GM23248 (cell line): ENCODE results near the gene IGSF21. TPM values are rescaled to one million over a fixed set of nuclear protein-coding genes. Genes with fewer than 3 reads are reported as not detected.

Experiments
- DNase-seq: peaks from one replicate; pipeline ENCODE4 v3.0.0-alpha.2; 2015
- H2AFZ ChIP-seq: fragments of 200-600 bp; sonication (generic); 2 replicates; pipeline ENCODE4 v1.6.1; 2016; ENCODE audit warnings: antibody characterized with exemption
- H3F3A ChIP-seq: fragments of 200-600 bp; sonication (generic); 2 replicates; pipeline ENCODE4 v1.6.1; 2016; ENCODE audit warnings: mild to moderate bottlenecking, antibody characterized with exemption, mixed run types; ENCODE audit not compliant: insufficient read depth
- H3K27ac ChIP-seq: fragments of 200-600 bp; sonication (generic); 2 replicates; pipeline ENCODE4 v1.5.1; 2016; ENCODE audit warnings: mild to moderate bottlenecking
- H3K27me3 ChIP-seq: fragments of 200-600 bp; sonication (generic); replicated peaks from 2 replicates; pipeline ENCODE4 v1.6.1; 2016; ENCODE audit warnings: mild to moderate bottlenecking; ENCODE audit not compliant: insufficient read depth
- H3K36me3 ChIP-seq: fragments of 200-600 bp; sonication (generic); 2 replicates; pipeline ENCODE4 v1.6.1; 2016; ENCODE audit warnings: low read depth, mild to moderate bottlenecking
- H3K4me1 ChIP-seq: fragments of 200-600 bp; sonication (generic); 2 replicates; pipeline ENCODE4 v1.6.1; 2016; ENCODE audit warnings: mild to moderate bottlenecking; ENCODE audit not compliant: insufficient read depth
- H3K4me2 ChIP-seq: fragments of 200-600 bp; sonication (generic); one replicate; pipeline ENCODE4 v1.6.1; 2016; ENCODE audit warnings: mild to moderate bottlenecking; ENCODE audit not compliant: unreplicated experiment
- H3K4me3 ChIP-seq: fragments of 200-600 bp; sonication (generic); 2 replicates; pipeline ENCODE4 v1.5.1; 2016; ENCODE audit warnings: mild to moderate bottlenecking
- H3K79me2 ChIP-seq: fragments of 200-600 bp; sonication (generic); 2 replicates; pipeline ENCODE4 v1.6.1; 2016; ENCODE audit warnings: mild to moderate bottlenecking; ENCODE audit not compliant: insufficient read depth
- H3K9ac ChIP-seq: fragments of 200-600 bp; sonication (generic); 2 replicates; pipeline ENCODE4 v1.6.1; 2016; ENCODE audit warnings: mild to moderate bottlenecking
- H3K9me2 ChIP-seq: fragments of 200-600 bp; sonication (generic); 2 replicates; pipeline ENCODE4 v1.6.1; 2016; ENCODE audit warnings: mixed run types, mild to moderate bottlenecking, moderate library complexity; ENCODE audit not compliant: insufficient read depth
- H3K9me3 ChIP-seq: fragments of 200-600 bp; sonication (generic); one replicate; pipeline ENCODE4 v1.6.1; 2017; ENCODE audit warnings: low read depth
- H4K20me1 ChIP-seq: fragments of 200-600 bp; sonication (generic); 2 replicates; pipeline ENCODE4 v1.6.0; 2016; ENCODE audit not compliant: insufficient read depth
- EZH2 ChIP-seq: fragments of 200-600 bp; sonication (generic); IDR thresholded peaks from 2 replicates; pipeline ENCODE4 v1.6.1; 2018; ENCODE audit warnings: antibody characterized with exemption, mild to moderate bottlenecking; ENCODE audit not compliant: insufficient read depth, poor library complexity, severe bottlenecking
- EZH2phosphoT487 ChIP-seq: fragments of 200-600 bp; sonication (generic); IDR thresholded peaks from 2 replicates; pipeline ENCODE4 v1.6.1; 2018; ENCODE audit warnings: antibody characterized with exemption, moderate library complexity, mild to moderate bottlenecking, low read depth; ENCODE audit not compliant: insufficient read depth
- WGBS, 2 experiments: methylation state at CpG; one replicate each; pipeline ENCODE4 v1.1.6; 2015 to 2017; ENCODE audit warnings: low lambda C conversion rate in 2 of 2, low coverage in 1 of 2; ENCODE audit errors: missing lambda C conversion rate in 2 of 2; 5-methylcytosine and 5-hydroxymethylcytosine counted together
- in situ Hi-C: fragments of 300-500 bp; cut with MboI; formaldehyde crosslinking; loops from 2 replicates; pipeline ENCODE4 v1.15.0; 2020
- polyA plus RNA-seq: library from polyadenylated mRNA; unstranded; fragments of >200 nt; fragmentation: Nextera tagmentation; extraction: Ambion mirVana; gene quantifications from 2 replicates; pipeline ENCODE4 v1.2.1, GENCODE V29; 2016
- total RNA-seq: library from RNA; depleted of rRNA; stranded (reverse); fragments of >200 nt; shearing (Covaris generic); gene quantifications from 2 replicates; pipeline ENCODE4 v1.2.3, GENCODE V29; 2014

Gene IGSF21
- total and polyA plus RNA-seq, 2 experiments from 2014 or later: not detected

GRCh38 chr1:18176619-18177018, 69.0 kb downstream of the IGSF21 start:
- DNase-seq: no peak
- Histone ChIP-seq H3K9ac (no peak overlapping the region), H3K9me3 (no peaks in the 10 kb centered on the region), H3K27me3 (no peaks in the 10 kb centered on the region; the same call in 1 of the 2 replicates), H3K79me2 (no peaks in the 10 kb centered on the region), H3K4me2 (no peak overlapping the region), H2AFZ (no peak overlapping the region), H3K27ac (no peak overlapping the region), H3F3A (no peaks in the 10 kb centered on the region), H3K4me3 (no peak overlapping the region), H3K36me3 (no peaks in the 10 kb centered on the region), H3K4me1 (no peaks in the 10 kb centered on the region), H4K20me1 (no peaks in the 10 kb centered on the region), H3K9me2 (no peaks in the 10 kb centered on the region)
- TF ChIP-seq EZH2 (no peak), EZH2phosphoT487 (no peak)
- 43 to 52% methylated on average over 4 of the region's 4 CpGs for WGBS, 2 experiments
- in situ Hi-C loops: no loop called here

GRCh38 chr1:18178111-18178510, 70.5 kb downstream of the IGSF21 start:
- Histone ChIP-seq H4K20me1 (no peaks in the 10 kb centered on the region), H2AFZ (no peak overlapping the region), H3K4me2 (no peak overlapping the region), H3K4me3 (no peak overlapping the region), H3F3A (no peaks in the 10 kb centered on the region), H3K9me3 (no peaks in the 10 kb centered on the region), H3K36me3 (no peaks in the 10 kb centered on the region), H3K9me2 (no peaks in the 10 kb centered on the region), H3K27me3 (no peaks in the 10 kb centered on the region; the same call in 1 of the 2 replicates), H3K27ac (no peak overlapping the region), H3K79me2 (no peaks in the 10 kb centered on the region), H3K9ac (no peak overlapping the region), H3K4me1 (no peaks in the 10 kb centered on the region)
- in situ Hi-C loops: no loop called here
- no peak for TF ChIP-seq EZH2
- no peak for TF ChIP-seq EZH2phosphoT487
- DNase-seq: no peak
- 19 to 24% methylated on average over 8 of the region's 8 CpGs for WGBS, 2 experiments

GRCh38 chr1:18179009-18179408, 71.4 kb downstream of the IGSF21 start:
- Histone ChIP-seq H3K9me2 (no peaks in the 10 kb centered on the region), H3K27ac (no peak overlapping the region), H3F3A (no peaks in the 10 kb centered on the region), H2AFZ (no peak overlapping the region), H3K9me3 (no peaks in the 10 kb centered on the region), H3K4me2 (no peak overlapping the region), H3K4me1 (no peaks in the 10 kb centered on the region), H3K79me2 (no peaks in the 10 kb centered on the region), H3K9ac (no peak overlapping the region), H3K36me3 (no peaks in the 10 kb centered on the region), H3K27me3 (no peaks in the 10 kb centered on the region; the same call in 1 of the 2 replicates), H3K4me3 (no peak overlapping the region), H4K20me1 (no peaks in the 10 kb centered on the region)
- TF ChIP-seq EZH2phosphoT487: no peak
- no peak for TF ChIP-seq EZH2
- WGBS, 2 experiments: 28 to 39% methylated on average over 7 of the region's 7 CpGs
- in situ Hi-C loops: no loop called here
- no peak for DNase-seq

GRCh38 chr1:18182398-18183160, 75.0 kb downstream of the IGSF21 start:
- DNase-seq: peak; percentile 64
- no peak overlapping the region for H3K27ac ChIP-seq
- no peaks in the 10 kb centered on the region for H3K27me3 ChIP-seq
- no peaks in the 10 kb centered on the region for H3K79me2 ChIP-seq
- H4K20me1 ChIP-seq: no peaks in the 10 kb centered on the region
- in situ Hi-C loops: no loop called here
- no peaks in the 10 kb centered on the region for H3K36me3 ChIP-seq
- H3F3A ChIP-seq: no peaks in the 10 kb centered on the region
- no peak overlapping the region for H3K4me3 ChIP-seq
- H3K4me1 ChIP-seq: no peaks in the 10 kb centered on the region
- H3K4me2 ChIP-seq: no peak overlapping the region
- no peak for TF ChIP-seq EZH2
- no peak for TF ChIP-seq EZH2phosphoT487
- no peak overlapping the region for H2AFZ ChIP-seq
- no peaks in the 10 kb centered on the region for H3K9me3 ChIP-seq
- H3K9ac ChIP-seq: no peak overlapping the region
- H3K9me2 ChIP-seq: no peaks in the 10 kb centered on the region
- WGBS, 2 experiments: 38 to 41% methylated on average over 13 of the region's 13 CpGs

- Histone ChIP-seq H3K4me1 (no peaks in the 10 kb centered on the region), H3K27ac (no peak overlapping the region), H3K9ac (no peak overlapping the region), H3K27me3 (0 out of 2 replicates have a peak, but pooled peaks cover 3% of the 10 kb centered on the region), H3F3A (no peaks in the 10 kb centered on the region), H3K9me2 (no peaks in the 10 kb centered on the region), H3K36me3 (no peaks in the 10 kb centered on the region), H4K20me1 (no peaks in the 10 kb centered on the region), H3K9me3 (no peaks in the 10 kb centered on the region), H3K4me2 (no peak overlapping the region), H2AFZ (no peak overlapping the region), H3K4me3 (no peak overlapping the region), H3K79me2 (no peaks in the 10 kb centered on the region)
- no peak for TF ChIP-seq EZH2
- TF ChIP-seq EZH2phosphoT487: no peak
- 47 to 60% methylated on average over 6 to 7 of the region's 7 CpGs for WGBS, 2 experiments
- DNase-seq: no peak
- in situ Hi-C loops: no loop called here
Measured at GRCh38 chr1:18183533-18183932, 75.9 kb downstream of the IGSF21 start.
